ENCODE results near the gene TNS3. TPM values are rescaled to one million over a fixed set of nuclear protein-coding genes. Genes with fewer than 3 reads are reported as not detected.

Gene TNS3
- total RNA-seq, 1 experiment from 2014 or later: 28.9 TPM

- no peak for DNase-seq
- no peaks in the 10 kb centered on the region; the same call in 1 of the 2 replicates for H3K36me3 ChIP-seq (replicated peaks; ENCODE audit: control insufficient read depth, insufficient read depth, low read length)
- H3K27me3 ChIP-seq (ENCODE audit: control insufficient read depth, insufficient read depth, low read length): peaks cover 11% of the 10 kb centered on the region; the same call in 1 of the 2 replicates
- H3K4me3 ChIP-seq (ENCODE audit: insufficient read depth, low read depth, low read length): no peak overlapping the region
Measured at GRCh38 chr7:47485640-47486435, 96.1 kb downstream of the TNS3 start.

GRCh38 chr7:47484923-47485639 is 96.8 kb downstream of the TNS3 start:
- no peak for DNase-seq
- Histone ChIP-seq H3K4me3 (ENCODE audit: insufficient read depth, low read depth, low read length) (no peak overlapping the region), H3K27me3 (ENCODE audit: control insufficient read depth, insufficient read depth, low read length) (peaks cover 12% of the 10 kb centered on the region; the same call in 1 of the 2 replicates), H3K36me3 (replicated peaks; ENCODE audit: control insufficient read depth, insufficient read depth, low read length) (no peaks in the 10 kb centered on the region; the same call in 1 of the 2 replicates)

DNA sequence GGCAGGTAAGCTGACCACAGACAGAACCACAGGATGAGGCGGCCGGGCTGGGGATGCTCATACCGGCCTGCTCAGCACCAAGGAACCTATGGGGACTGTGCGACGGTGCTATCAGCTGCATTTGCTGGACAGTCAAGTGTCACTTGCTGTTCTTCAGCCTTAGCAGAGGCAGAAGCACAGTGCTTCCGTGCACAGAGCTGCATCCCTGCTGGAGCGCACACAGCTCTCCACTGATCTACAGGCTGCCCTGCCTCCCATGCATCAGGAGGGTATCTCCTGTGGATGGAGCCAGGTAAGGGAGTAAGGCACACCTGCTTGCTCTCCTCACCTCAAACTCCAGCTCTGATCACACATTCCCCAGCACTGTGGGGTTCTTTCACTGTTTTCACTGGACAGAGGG is 97.5 kb downstream of the TNS3 start:
- DNase-seq: no peak
- H3K4me3 ChIP-seq (ENCODE audit: insufficient read depth, low read depth, low read length): no peak overlapping the region
- peaks cover 15% of the 10 kb centered on the region; the same call in 1 of the 2 replicates for H3K27me3 ChIP-seq (ENCODE audit: control insufficient read depth, insufficient read depth, low read length)
- H3K36me3 ChIP-seq (replicated peaks; ENCODE audit: control insufficient read depth, insufficient read depth, low read length): no peaks in the 10 kb centered on the region; the same call in 1 of the 2 replicates

DNA sequence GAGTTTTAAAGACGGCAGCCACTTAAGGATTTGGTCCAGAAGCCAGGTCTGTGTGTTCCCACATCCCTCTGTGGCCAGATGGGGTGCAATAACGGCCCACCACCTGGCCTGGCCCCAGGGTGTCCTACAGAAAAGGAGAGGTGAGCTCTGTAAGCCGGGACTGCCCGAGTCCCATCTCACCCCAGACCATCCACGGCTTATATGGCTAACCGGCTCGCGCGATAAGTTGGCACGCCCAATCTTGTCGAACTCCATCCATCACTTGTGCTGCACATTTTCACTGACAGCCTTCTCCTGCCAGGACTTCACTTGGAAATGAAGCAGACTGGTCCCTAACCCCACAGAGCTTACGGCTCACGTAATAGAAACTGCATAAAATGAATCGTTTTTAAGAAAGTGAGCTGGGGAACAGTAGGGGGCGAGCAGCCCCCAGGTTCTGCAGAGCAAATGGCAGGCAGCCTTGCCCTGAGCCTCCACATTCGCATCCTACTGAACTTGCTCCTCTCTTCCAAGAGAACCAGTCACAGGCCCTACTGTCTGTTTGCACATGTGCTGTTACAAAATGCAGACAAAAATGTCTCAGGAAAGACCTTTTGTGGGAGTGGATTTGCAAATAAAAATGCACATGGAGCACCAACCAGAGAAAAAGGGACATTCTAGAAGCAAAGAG is 98.2 kb downstream of the TNS3 start:
- Histone ChIP-seq H3K4me3 (ENCODE audit: insufficient read depth, low read depth, low read length) (no peak overlapping the region), H3K36me3 (replicated peaks; ENCODE audit: control insufficient read depth, insufficient read depth, low read length) (no peaks in the 10 kb centered on the region; the same call in 1 of the 2 replicates), H3K27me3 (ENCODE audit: control insufficient read depth, insufficient read depth, low read length) (peaks cover 15% of the 10 kb centered on the region; the same call in 1 of the 2 replicates)
- DNase-seq: no peak

GRCh38 chr7:47482013-47482875 is 99.7 kb downstream of the TNS3 start:
- no peaks in the 10 kb centered on the region; the same call in 1 of the 2 replicates for H3K36me3 ChIP-seq (replicated peaks; ENCODE audit: control insufficient read depth, insufficient read depth, low read length)
- H3K27me3 ChIP-seq (ENCODE audit: control insufficient read depth, insufficient read depth, low read length): peaks cover 15% of the 10 kb centered on the region; the same call in 1 of the 2 replicates
- DNase-seq: no peak
- H3K4me3 ChIP-seq (ENCODE audit: insufficient read depth, low read depth, low read length): no peak overlapping the region

- Histone ChIP-seq H3K27me3 (ENCODE audit: control insufficient read depth, insufficient read depth, low read length) (peaks cover 15% of the 10 kb centered on the region; the same call in 1 of the 2 replicates), H3K36me3 (replicated peaks; ENCODE audit: control insufficient read depth, insufficient read depth, low read length) (no peaks in the 10 kb centered on the region; the same call in 1 of the 2 replicates)
Measured at GRCh38 chr7:47481541-47482012, 100.3 kb downstream of the TNS3 start.

GRCh38 chr7:47480576-47481538 is 101.1 kb downstream of the TNS3 start:
- Histone ChIP-seq H3K36me3 (replicated peaks; ENCODE audit: control insufficient read depth, insufficient read depth, low read length) (no peaks in the 10 kb centered on the region; the same call in 1 of the 2 replicates), H3K4me3 (ENCODE audit: insufficient read depth, low read depth, low read length) (no peak overlapping the region), H3K27me3 (ENCODE audit: control insufficient read depth, insufficient read depth, low read length) (peaks cover 15% of the 10 kb centered on the region; the same call in 1 of the 2 replicates)
- peak; percentile 81 for DNase-seq

More at GRCh38 chr7:47481541-47482012, 100.3 kb downstream of the TNS3 start:
- no peak overlapping the region for H3K4me3 ChIP-seq (ENCODE audit: insufficient read depth, low read depth, low read length)
- DNase-seq: no peak

- DNase-seq: no peak
Measured at GRCh38 chr7:47479821-47480575, 101.9 kb downstream of the TNS3 start.

GRCh38 chr7:47478926-47479711 is 102.8 kb downstream of the TNS3 start:
- peaks cover 15% of the 10 kb centered on the region; the same call in 1 of the 2 replicates for H3K27me3 ChIP-seq (ENCODE audit: control insufficient read depth, insufficient read depth, low read length)
- no peak for DNase-seq
- no peak overlapping the region for H3K4me3 ChIP-seq (ENCODE audit: insufficient read depth, low read depth, low read length)
- H3K36me3 ChIP-seq (replicated peaks; ENCODE audit: control insufficient read depth, insufficient read depth, low read length): no peaks in the 10 kb centered on the region

More at GRCh38 chr7:47479821-47480575, 101.9 kb downstream of the TNS3 start:
- H3K36me3 ChIP-seq (replicated peaks; ENCODE audit: control insufficient read depth, insufficient read depth, low read length): no peaks in the 10 kb centered on the region
- H3K27me3 ChIP-seq (ENCODE audit: control insufficient read depth, insufficient read depth, low read length): peaks cover 15% of the 10 kb centered on the region; the same call in 1 of the 2 replicates
- H3K4me3 ChIP-seq (ENCODE audit: insufficient read depth, low read depth, low read length): no peak overlapping the region

DNA sequence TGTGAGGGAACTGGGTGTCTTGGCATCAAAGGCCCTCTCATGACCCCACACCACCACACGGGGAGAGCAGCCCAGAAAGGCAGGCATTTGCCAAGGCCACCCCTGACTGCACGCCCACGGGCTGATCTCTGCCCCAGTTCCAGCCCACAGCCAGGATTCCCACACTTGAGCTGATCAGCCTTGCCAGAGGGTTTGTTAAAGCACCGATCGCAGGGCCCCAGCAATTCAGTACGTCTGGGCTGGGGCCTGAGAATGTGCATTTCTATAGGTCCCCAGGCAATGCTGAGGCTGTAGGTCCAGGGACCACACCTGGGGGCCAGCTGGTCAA is 103.9 kb downstream of the TNS3 start:
- H3K36me3 ChIP-seq (replicated peaks; ENCODE audit: control insufficient read depth, insufficient read depth, low read length): no peaks in the 10 kb centered on the region
- H3K27me3 ChIP-seq (ENCODE audit: control insufficient read depth, insufficient read depth, low read length): peaks cover 15% of the 10 kb centered on the region; the same call in 1 of the 2 replicates
- DNase-seq: no peak
- H3K4me3 ChIP-seq (ENCODE audit: insufficient read depth, low read depth, low read length): no peak overlapping the region

GRCh38 chr7:47477191-47478016 is 104.5 kb downstream of the TNS3 start:
- Histone ChIP-seq H3K27me3 (ENCODE audit: control insufficient read depth, insufficient read depth, low read length) (peaks cover 12% of the 10 kb centered on the region; the same call in 1 of the 2 replicates), H3K4me3 (ENCODE audit: insufficient read depth, low read depth, low read length) (no peak overlapping the region), H3K36me3 (replicated peaks; ENCODE audit: control insufficient read depth, insufficient read depth, low read length) (no peaks in the 10 kb centered on the region)
- no peak for DNase-seq

All from H7 (cell line).